ENCODE data around the gene SRPX2.

Gene SRPX2

DNA sequence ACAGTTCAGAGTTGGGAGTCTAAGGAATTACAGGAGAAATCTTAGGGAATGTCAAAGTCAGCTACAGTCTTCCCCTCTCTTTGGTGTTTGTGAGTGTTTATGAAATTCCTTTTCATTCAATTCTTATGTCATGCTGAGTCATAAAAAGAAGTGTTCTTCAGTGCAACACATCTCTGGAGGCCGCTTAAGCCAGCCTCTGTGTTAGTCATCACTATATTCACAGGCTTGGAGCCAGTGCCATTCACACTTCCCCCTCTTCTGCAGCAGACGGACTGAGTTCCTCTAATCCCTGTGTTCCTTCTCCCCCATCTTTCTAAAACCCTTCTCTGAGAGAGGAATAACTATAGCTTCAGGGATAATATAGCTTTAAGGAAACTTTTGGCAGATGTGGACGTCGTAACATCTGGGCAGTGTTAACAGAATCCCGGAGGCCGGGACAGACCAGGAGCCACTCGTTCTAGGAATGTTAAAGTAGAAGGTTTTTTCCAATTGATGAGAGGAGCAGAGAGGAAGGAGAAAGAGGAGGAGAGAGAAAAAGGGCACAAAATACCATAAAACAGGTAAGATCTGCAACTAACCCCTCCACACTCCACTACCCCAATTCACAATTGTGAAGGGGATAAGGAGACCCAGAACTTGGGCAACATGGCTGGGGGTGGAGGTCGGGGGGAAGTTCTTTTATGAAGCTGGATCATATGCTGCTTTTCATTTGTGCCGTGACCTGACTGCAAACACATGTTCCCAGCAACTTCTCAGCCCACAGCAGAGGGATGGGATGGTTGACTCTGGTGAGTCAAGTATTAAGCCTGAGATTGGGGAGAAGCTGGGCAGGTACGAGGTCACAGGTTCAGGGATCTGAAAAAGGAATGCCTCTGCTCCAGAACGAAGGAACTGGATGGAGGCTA, at the start of gene SRPX2:
Gene SRPX2, plus strand, starts transcription at position 244 of the 905 bp plus-strand sequence. CDS start 2,124 bp downstream, outside the sequence.
- DNase-seq (ENCODE audit: low spot score): no peak

DNA sequence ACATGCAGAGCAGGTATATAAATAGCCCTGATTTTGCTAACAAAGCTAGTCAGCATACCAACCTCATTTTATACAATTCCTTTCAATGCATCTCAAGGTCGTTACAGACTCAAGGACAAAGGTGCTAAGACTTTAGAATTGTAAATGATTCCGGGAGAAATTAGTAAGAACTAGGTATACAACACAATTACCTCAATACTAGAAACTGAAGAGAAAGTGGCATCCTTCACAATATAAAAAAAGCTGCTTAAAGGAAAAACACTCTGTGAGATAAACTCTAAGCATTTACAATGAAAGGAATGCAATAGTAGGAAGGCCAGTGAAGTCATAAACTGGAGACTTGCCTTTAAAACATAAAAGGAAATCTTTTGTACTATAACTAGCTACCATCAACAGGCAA, 47.4 kb upstream of the SRPX2 start:
- no peak for DNase-seq (ENCODE audit: low spot score)

DNA sequence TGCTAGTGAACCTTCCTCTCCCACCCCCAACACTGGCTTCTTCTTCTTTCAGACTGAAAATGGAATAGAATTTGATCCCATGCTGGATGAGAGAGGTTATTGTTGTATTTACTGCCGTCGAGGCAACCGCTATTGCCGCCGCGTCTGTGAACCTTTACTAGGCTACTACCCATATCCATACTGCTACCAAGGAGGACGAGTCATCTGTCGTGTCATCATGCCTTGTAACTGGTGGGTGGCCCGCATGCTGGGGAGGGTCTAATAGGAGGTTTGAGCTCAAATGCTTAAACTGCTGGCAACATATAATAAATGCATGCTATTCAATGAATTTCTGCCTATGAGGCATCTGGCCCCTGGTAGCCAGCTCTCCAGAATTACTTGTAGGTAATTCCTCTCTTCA, 44.5 kb upstream of the SRPX2 start:
- no peak for DNase-seq (ENCODE audit: low spot score)

GRCh38 chrX:100600340-100600739, 43.7 kb upstream of the SRPX2 start:
- DNase-seq (ENCODE audit: low spot score): no peak

DNA sequence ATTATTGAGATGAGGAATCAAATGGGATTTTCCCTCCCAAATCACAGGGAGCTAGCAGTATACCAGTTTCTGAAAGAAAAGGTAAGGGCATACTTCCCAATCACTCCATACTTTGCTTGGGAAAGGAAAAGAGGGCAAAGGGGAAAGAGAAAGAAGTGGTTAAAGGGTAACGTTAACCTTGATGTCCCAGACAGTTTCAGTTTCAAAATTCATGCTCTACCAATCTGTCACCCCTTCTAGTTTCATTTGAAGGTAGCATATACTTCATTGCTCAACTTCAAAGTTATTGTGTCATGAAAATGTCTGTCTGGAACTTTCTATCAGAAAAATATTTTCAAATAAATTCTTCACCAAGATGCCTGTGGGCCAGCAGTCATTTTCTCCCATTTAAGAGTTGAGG, 43.2 kb upstream of the SRPX2 start:
- DNase-seq (ENCODE audit: low spot score): no peak

DNA sequence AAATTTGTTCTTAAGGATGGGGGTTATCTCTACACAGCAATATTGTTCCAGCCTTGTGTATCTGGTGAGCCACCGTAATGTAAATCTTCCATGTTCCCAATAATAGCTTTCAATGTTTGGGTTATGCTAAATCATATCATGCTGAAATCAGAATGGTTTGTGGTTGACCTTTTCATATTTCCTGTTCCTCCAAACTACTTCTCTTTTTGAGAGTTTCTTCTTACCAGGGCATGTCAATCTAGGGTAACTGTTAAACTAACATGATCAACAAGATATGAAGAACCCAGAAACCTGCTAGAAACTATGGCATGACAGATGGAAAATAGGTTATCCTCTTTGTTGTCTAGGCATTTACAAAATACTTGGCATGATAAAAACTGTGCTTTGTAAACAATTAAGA, 37.2 kb upstream of the SRPX2 start:
- DNase-seq (ENCODE audit: low spot score): no peak

DNA sequence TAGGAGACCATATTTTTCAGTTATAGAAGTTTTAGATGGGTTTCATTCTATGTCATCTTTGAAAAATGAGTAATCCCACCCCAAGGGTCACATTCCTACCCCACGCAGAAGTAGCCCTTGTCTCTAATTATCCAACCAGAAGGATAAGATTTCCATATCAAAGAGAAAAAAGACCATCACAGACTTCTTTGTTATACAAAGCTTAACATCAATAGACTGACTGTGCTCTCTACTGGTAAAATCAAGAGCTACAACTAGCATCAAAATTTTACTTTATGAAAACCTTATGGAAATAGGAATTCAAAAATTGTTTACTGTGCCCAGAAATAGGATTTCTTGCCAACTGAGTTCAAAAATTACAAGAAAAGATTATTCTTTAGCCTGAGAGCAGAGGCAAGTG, 34.4 kb upstream of the SRPX2 start:
- DNase-seq (ENCODE audit: low spot score): no peak

- no peak for DNase-seq (ENCODE audit: low spot score)
These were observed 32.0 kb upstream of the SRPX2 start for GRCh38 chrX:100611951-100612350.

- DNase-seq (ENCODE audit: low spot score): no peak
These were observed 29.0 kb upstream of the SRPX2 start for GRCh38 chrX:100615005-100615404.

DNA sequence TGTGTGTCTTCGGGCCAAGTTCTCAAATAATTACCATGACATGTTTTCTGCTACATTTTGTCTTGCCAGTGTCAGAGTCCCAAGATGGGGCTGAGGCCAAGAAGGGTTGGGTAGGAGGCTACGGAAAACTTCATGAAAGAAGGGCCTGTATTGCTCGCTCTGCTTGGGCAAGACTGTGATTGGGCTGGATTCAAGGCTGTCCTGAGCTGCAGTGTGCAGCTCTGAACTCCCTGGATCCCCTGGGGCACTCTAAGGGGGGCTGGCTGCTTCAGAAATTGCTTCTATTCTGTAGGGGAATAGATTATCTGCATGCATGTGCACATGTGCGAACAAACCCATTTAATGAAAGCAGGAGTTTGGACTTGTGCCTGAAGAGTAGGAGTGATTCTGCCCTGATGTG, 21.0 kb upstream of the SRPX2 start:
- no peak for DNase-seq (ENCODE audit: low spot score)

GRCh38 chrX:100625985-100626491, 18.0 kb upstream of the SRPX2 start:
- no peak for DNase-seq (ENCODE audit: low spot score)

GRCh38 chrX:100635040-100635439, 9.0 kb upstream of the SRPX2 start:
- no peak for DNase-seq (ENCODE audit: low spot score)

GRCh38 chrX:100635989-100636320, 8.0 kb upstream of the SRPX2 start:
- no peak for DNase-seq (ENCODE audit: low spot score)

- peak; percentile 51 for DNase-seq (ENCODE audit: low spot score)
These were observed 7.5 kb upstream of the SRPX2 start, which contains the start of gene TSPAN6 for GRCh38 chrX:100636321-100636991. Gene TSPAN6 (minus strand): TSS chrX:100636806. CDS start chrX:100636694, 112 bp downstream.

GRCh38 chrX:100642290-100642689, 1.7 kb upstream of the SRPX2 start:
- no peak for DNase-seq (ENCODE audit: low spot score)

GRCh38 chrX:100643212-100643611, 787 bp upstream of the SRPX2 start:
- DNase-seq (ENCODE audit: low spot score): no peak

DNA sequence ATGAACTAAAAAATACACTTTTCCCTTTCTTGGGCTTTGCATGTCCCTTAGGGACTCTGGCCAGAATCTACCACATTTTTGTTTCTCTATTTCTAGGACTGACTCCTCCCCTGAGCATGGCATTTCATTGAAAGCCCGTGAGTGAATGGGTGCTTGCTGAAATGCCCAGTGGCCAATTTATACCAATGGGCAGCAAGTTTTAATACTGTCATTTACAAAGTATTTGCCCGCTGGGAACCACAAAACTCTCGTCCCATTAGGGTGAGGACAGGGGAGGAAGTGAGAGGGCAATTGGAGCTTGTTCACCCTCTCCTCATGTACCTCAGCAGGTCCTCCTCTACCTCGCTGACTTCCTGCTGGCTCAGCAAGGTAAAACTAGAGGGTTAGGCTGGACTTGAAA, 1.1 kb downstream of the SRPX2 start:
- DNase-seq (ENCODE audit: low spot score): no peak

GRCh38 chrX:100647095-100647494, 3.1 kb downstream of the SRPX2 start:
- no peak for DNase-seq (ENCODE audit: low spot score)

GRCh38 chrX:100647739-100648138, 3.7 kb downstream of the SRPX2 start:
- DNase-seq (ENCODE audit: low spot score): no peak

GRCh38 chrX:100648458-100649417, 4.7 kb downstream of the SRPX2 start:
- DNase-seq (ENCODE audit: low spot score): no peak

DNA sequence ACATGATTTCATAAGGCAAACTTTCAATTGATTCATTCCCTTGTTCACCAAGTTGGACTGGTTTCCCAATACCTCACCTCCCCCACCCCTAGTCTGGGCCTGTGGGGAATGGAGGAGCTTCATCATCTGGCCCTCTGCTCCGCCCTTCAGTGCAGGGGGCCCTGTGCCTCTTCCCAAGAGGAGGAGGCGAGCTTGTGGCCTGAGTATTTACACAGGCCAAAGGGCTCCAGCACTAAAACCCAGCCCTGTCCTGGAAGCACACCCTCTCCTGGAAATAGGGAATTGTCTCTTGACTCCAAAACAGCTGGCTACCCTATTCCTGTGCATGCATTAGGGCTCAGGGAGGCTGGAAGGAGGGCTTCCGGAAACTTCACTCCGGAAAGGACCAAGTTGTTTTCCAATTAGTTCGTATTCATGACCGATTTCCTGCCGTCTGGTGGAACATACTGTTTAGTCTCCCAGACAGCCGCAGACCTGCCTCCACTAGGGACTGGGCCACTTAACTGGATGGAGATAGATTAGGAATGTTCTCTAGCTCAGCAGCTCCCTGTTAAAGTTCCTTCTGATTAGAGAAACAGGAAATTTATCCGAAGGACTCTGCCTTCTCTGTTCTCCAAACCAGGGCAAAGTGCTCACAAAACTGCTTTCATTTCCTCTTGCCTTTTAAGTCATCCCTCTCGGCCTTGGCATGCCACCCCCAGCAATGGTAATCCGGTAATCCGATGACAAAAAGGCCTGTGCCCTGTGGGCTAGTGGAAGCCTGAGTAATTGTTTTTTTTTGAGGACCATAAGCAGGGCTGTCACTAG, 5.8 kb downstream of the SRPX2 start:
- DNase-seq (ENCODE audit: low spot score): peak; percentile 30

All from pons (tissue), 1 donor.